Measurements from ENCODE around the gene MIPOL1. TPM values are rescaled to one million over a fixed set of nuclear protein-coding genes. Genes with fewer than 3 reads are reported as not detected.
A peak's percentile ranks its signal among the peaks of the same experiment; 100 is the strongest.
"Not testable (repeated sequence)": the region's sequence is repeated elsewhere in the genome, so short reads cannot be mapped to it uniquely, and the experiment has no call there.

The MIPOL1 gene
- total RNA-seq, 1 donor from 2014 or later = 9.5 TPM

DNA sequence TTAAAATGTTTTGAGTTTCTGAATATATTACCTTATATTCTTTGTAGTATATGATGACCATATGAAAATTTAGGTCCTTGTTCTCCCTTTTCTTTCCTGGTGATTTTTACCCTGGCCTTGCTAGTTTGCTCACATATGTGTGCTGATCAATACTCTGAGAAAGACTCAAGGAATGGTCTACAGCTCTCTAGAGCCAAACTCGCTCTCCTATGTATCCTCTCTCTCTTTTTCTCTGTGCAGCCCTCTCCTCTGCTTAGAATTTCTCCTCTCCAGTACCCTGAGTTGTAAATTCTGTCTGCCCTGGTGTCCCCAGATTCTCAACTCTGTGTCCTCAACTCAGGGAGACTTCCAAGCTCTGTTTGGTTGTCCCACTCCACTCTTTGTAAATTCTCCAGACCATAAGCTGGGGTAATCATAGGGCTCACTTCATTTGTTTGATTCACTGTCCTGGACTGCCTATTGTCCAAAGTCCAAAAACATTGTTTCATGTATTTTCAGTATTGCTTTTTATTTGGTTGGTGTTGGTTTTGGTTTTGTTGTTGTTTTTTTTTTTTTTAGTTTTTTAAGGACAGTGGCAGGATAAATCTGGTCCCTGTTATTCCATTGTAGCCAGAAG, 356.3 kb downstream of the MIPOL1 start:
- no peak for DNase-seq

DNA sequence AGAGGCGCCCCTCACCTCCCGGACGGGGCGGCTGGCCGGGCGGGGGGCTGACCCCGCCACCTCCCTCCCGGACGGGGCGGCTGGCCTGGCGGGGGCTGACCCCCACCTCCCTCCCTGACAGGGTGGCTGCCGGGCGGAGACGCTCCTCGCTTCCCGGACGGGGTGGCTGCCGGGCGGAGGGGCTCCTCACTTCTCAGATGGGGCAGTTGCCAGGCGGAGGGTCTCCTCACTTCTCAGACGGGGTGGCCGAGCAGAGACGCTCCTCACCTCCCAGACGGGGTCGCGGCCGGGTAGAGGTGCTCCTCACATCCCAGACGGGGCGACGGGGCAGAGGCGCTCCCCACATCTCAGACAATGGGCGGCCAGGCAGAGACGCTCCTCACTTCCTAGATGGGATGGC, 357.9 kb downstream of the MIPOL1 start:
- not testable (repeated sequence) for DNase-seq

DNA sequence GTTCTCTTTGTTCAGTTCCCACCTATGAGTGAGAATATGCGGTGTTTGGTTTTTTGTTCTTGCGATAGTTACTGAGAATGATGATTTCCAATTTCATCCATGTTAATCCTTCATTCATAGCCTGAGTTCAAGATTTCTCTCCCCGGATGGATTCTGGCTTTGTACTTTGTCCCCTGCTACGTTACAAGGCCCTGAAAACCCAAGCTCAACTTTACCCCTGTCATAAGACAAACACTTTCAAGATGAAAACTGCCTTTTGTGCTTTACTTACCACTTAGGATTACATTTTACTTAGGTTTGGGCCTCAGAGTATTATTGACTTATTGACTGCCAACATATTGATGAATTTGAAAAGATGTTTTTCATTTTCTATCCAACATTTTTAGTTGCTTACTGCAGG, 361.0 kb downstream of the MIPOL1 start:
- no peak for DNase-seq

DNA sequence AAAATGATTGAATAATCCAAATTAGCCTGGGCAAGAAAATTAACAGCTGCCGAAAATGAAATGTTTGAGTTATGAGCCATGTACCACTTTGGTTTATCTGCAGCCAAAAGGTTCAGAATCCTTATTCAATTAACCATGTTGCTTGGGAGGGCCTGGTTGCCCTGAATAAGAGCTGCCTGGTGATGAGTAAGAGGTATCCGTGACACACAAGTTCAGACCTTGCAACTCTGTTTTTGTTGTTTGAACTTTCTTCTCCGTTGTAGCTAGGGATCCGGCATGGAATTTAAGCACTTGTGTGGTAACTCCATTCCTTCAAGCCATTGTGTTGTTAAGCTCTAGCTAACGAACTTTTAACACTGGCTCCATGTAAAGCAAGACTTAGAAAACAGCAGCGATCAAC, 361.6 kb downstream of the MIPOL1 start:
- no peak for DNase-seq

DNA sequence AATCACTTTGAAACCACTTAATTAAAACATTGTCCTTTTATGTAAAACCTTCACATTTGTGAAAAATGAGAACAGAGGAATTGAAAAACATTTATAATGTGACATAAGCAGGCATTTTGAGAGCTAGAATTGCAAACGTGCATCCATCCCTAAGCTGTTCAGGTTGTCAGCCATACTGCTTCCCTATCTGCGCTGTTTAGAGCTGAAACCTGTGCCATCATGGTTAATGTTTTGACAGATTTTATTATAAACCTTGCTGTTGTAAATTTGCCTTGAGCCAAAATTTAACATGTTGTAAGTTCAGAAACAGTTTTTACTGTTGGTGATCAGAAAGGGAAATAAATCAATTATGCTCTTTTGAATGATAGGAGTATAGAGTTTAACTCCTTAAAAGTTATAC, 365.5 kb downstream of the MIPOL1 start:
- DNase-seq = no peak

DNA sequence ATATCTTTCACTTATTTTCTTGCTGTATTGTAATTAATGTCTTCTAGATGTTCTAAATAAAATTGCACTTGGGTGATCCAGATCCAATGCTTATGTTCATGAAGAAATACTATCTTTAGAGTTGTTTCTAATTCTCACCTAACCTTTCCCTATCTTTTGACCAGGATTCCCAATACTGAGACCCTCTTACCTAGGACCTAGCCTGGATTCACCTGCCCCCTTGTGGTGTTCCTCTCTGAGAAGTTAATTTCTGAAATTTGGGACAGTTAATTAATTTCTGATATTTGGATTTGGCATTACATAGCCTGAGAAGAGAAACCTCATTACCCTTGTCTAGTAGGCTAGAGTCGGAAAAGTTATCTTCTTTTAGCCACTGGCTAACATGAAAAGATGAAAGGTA, 367.8 kb downstream of the MIPOL1 start:
- no peak for DNase-seq

DNA sequence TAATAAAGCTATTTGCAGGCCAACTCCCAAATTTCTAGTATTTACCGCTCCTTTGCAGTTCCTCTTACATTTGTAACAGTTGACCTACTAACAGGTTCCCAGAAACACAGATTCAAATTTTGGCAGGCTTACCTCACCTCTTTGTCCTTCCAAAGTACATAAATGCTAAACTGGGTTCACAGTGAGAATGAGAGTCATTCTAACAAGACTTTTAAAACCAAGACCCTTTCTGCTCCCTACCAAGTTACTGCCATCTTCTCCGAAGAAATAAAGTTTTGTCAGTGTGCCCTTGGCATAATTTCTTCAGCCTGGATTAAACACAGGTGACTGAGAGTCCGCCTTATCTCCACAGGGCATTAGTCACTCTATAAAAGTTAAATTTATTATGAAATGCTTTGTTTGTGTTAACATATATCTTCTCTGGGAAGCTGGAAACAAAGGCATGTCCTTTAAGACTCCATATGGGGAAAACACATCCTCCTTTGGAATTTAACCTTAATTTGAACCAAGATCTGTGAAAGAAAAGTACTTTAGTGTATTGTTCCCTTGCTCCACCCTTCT, 369.2 kb downstream of the MIPOL1 start:
- DNase-seq = no peak

DNA sequence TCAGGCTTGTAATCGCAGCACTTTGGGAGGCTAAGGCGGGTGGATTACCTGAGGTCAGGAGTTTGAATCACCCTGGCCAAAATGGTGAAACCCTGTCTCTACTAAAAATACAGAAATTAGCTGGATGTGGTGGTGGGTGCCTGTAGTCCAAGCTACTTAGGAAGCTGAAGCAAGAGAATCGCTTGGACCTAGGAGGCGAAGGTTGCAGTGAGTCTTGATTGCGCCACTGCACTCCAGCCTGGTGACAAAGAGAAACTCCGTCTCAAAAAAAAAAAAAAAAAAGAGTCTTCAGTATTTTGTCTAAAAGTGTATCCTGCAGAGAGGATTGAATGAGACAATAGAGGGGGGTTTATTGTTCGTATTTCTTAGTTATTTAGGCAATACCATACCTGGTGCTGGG, 372.0 kb downstream of the MIPOL1 start:
- no peak for DNase-seq

DNA sequence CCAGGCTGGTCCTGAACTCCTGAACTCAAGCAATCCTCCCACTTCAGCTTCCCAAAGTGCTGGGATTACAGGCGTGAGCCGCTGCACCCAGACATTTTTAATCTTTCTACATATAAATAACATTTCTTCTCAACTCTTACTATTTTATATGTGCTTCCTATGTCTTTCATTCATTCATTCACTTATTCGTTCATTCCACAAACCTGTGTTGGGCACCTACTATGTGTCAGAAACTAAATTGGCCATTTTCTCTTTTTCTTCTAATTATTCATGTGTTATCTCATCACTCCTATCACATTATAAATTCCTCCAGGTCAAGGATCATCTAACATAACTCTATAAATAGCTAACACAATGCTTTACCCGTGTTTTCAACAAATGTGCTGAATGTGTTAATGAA, 373.7 kb downstream of the MIPOL1 start:
- no peak for DNase-seq

DNA sequence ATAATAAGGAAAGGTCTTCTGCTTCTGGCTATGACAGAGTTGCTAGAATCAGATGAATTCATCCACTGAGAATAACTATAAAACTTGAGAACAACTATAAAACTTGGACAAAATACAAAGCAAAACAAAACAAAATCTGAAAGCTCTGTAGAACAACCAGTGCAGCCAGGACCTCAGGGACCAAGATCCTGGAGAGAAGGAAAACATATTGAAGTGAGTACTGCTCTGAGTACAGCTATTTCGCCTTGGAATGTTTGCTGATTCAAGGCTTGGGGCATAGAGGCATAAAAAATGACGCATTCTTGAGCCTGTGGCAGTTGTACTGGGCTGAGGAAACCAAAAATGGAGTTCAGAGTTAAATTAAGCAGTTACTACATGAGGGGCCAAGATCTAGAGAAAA, 375.6 kb downstream of the MIPOL1 start:
- no peak for DNase-seq

DNA sequence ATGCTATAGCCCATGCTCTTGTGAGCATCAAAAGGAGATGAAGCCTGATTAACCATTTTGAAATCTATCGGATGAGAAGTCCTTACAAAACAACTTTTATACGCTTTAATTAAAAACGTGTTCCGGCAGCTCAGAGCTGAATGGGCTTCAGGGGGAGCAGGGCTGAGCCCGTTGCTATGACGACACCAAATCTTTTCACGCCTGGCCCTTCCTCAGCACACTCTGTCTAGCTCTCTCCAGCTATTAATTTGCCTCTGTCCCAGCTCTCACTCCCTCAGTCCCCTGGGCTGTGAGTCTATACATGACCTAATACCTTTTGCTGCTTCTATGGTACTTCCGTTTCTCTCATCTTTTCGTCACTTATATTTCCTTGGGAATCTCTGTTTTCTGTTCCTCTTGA, 381.5 kb downstream of the MIPOL1 start:
- DNase-seq = no peak

DNA sequence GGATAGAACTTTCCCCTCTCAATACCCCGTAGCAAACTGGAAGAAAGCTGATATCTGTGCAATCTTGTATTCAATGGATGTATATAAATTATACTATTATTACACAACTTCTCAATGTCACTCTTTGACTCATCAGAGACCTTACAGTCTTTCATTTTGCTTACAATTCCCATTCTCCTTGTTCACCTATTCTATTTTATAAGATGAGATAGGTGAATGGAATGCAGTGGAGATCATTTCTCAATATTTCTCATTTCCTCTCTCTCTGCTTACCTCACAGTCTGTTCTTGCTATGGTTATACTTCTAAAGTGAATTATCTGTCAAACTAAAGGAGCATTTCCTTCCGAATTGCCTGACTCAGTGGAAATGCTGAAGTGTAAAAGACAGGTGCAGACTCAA, 382.4 kb downstream of the MIPOL1 start:
- no peak for DNase-seq

DNA sequence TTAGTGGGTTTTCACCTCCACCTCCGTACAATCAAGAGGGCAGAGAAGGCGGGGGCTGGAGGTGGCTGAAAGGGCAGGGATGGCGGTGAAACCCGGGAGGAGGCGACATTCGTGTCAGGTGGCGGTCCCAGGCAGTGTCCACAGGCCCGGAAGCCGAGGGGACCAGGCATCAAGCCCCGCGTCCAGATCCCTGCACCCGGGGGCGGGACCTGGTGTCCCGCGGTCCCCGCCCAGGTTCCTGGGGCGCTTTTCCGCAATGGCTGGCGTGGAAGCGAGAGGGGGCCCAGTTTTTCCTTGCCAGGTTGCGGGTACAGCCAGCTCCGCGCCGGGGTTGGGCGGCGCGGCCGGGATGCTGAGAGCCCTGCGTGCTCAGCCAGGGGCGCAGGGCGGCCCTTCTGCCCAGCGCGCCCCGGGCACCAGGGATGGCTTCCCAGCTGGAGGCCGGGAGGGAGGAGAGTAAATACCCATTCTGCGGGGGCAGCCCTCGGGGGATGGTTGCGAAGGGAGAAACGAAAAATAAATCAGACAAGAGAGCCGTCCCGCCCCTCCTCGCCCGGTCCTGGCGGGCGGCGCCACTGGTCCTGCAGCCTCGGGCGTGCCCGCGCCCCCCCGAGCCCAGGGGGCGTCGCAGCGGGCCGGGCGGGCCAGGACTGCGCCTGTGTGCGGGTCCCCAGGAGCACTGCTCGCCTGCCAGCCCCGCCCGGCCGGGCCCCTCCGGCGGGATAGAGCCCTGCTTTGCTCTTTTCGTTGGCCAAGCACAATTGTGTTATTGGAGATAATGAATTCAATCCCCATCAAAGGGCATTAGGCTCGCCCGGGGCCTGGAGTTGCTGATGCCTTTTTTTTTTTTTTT, 385.8 kb downstream of the MIPOL1 start:
- no peak for DNase-seq

DNA sequence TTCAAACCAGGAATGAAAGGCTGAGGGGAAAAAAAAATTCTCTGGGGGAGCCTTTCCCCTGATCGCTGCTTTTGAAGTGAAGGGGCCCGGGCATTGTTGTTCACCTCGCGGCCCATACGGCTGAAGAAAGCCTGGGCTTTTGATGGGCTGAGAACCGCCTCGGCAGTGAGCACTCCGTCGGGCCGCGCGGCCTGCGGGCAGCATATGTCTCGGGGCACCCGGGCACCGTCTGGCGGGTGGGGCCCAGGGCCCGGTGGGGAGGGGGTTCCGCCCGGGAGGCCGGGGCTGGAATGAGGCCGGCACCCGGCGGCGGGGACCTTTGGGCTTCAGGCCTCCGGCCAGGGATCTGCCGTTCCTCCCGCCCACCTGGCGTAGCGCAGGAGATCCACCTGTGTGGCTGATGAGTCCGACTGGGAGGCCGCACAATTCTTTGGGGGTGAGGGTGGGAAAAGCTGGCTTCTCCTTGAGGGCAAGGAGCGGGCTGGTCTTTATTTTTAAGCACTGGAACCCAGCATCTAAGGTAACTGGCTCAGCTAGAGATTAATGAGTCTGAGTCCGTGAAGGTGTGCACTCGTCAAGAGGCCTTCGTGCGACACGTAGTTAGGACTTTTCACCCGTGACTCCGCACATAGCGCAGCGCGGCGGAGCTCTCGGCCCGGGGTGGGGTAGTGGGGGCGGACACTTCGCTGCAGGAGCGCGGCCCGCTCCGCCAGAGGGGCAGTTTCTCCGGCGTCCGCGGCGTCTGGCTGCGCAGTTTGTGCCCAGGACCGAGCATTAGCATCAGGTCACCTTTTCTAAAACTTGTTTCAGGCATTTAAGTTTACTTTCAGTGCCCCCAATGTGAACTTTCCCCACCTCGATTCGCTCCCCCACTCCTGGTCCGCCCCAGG, 386.7 kb downstream of the MIPOL1 start:
- DNase-seq = no peak

DNA sequence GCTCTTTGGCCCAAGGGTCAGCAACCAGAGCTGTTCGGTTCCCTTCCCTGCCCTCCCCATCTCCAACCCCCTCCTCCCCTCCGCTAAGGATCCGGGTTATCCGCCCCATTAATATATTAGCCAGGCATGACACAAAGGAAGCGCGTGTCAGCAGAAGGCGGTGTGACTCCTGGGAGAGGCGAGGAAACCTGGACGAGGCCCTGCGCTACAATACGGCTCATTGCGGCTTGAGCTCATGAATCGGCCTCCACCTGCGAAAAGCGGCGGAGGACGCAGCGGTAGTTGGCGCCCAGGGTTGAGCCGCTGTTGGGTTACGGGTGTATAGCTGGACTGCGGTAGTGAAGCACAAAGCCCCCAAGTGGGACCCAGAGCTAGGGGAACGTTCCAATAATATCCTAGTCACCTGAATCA, 387.4 kb downstream of the MIPOL1 start:
- DNase-seq = no peak

DNA sequence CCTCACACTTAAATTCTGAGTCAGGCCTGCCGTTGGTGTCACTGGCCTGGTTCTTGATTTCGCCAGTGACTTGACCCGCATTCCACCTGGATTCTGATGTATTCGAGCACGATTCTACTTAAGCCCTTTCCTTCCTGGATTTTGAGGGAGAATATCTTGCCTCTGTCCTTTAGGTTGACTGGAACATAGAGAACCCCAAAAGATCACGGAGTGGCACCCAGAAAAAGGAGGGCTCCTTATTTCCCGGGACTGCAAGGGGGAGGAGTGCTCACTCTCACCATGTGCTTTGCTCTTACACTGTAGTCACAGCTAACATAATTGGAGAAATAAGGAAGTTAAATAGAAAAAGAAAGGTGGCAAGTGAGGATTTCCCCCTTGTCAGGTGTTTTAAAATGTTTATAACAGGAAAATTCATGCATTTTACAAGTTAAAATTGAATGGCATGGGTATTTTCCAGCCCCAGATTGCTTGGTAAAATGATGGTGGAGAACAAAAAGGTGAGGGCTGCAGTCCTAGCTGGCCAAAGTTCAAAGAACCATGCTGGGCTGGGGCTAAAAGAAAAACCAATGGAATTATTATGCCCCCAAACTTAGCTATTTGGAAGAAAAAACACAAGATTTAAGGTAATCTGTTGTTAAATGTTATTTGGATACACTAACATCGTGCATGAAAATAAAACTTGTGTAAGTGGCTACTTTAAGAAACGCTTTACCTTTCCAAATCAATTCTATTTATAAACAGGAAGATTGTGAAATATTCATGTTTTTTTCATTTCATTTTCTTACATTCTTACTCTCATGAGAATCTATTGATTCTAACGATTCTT, 388.4 kb downstream of the MIPOL1 start:
- DNase-seq = no peak

DNA sequence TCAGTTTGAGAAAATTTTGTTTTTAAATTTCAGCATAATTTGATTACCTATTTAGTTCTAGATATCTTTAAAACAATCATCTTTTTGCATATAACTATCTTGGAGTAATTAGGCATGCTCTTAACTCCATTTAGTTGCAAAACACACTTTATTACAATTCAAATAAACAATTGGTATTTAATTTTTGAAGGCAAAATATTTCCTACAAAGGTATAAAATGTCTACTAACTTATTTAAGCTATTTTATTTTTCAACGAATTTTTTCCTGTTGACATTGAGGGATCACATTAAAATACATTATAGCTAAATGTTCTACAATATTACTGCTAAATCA, 389.0 kb downstream of the MIPOL1 start:
- no peak for DNase-seq

DNA sequence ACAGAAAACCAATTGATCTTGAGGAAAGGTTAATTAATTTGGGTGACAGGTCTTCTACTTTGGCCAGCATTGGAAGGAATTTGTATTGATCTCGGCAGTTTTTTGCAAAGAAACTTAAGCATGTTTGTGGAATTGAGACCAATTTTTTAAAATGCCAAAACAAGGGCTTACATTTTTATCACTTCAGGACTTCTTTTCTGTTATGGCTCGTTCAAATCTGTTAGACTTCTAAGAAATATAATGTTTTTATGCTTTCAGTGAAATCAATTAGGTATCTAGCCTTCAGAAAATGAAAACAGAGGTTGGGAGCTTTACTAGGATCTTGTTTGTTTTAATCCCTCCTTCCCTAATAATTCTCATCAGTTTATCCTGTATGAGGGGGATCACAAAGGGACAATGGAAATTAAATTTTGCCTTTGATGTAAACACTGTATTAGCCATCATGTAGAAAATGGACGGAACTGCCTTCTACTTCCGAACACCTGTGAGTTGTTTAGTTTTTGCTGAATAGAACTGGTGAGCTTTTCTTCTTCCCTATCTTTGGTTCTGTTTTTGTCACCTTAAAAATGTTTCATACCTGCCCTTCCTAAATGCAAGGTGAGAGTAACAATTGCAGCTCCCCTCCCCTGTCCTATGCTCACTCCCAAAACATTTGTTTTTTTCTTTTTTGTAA, 389.5 kb downstream of the MIPOL1 start:
- no peak for DNase-seq

DNA sequence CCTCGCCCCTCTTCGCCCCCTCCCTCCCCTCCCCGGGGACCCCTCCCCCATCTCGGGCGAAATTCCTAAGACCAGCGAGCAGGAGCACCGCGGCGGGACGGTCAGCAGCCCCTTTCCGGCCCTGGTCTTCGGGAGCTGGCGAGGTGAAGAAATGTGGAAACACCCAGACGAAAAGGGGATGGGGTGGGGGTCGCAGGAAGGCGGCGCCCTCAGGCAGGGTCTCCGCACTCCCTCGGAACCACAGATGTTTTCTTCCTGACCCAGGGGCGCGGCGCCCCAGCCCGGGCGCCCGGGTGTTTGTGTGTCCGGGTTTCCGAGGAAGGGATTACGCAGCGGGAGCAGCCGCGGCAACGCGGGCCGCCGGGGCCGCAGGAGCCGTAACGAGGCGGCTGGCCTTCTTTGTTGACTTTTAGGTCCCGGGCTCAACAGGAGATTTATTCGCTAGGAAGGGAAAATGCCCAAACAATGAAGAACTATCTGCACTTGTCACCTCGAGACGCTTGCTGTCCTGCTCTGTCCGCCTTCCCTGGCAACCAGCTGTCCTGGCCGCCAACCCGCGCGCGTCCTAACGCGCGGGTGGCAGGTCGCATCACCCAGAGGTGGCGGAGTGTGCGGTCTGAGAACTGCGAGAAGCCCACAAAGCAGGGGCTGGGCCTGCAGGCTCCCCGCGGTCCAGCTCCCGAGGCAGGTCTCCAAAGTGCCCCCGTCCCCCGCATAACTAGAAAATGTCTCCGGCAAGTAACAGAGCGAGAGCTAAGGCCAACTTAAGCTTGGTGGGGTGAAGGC, 390.3 kb downstream of the MIPOL1 start:
- peak; percentile 37 for DNase-seq

DNA sequence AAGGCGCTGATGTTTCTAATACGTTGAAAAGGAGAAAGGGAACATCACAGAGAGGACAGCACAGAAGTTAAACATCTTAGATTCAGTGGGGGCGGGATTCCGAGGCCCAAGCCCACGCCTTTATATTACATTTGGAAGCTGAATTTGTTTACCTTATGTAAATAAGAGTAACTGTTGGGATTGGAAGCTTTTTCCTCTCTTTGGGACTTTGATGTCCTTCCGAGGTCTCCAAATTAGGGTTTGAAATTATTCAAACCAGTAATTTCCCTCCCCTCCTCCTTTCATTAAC, 390.9 kb downstream of the MIPOL1 start:
- no peak for DNase-seq

Measured in dermis blood vessel endothelial cell (primary cell).